ENCODE results near the gene SLCO2B1. TPM values are rescaled to one million over a fixed set of nuclear protein-coding genes. Genes with fewer than 3 reads are reported as not detected.

SLCO2B1 gene
- total RNA-seq, 1 donor from 2014 or later: 7.8 TPM

GRCh38 chr11:75163921-75164849, 13.3 kb downstream of the SLCO2B1 start:
- no peak for DNase-seq

GRCh38 chr11:75165721-75166120, 14.8 kb downstream of the SLCO2B1 start:
- DNase-seq: no peak

- no peak for DNase-seq
Observed at GRCh38 chr11:75166791-75167190, 15.9 kb downstream of the SLCO2B1 start.

- DNase-seq: no peak
Observed at GRCh38 chr11:75167617-75168016, 16.7 kb downstream of the SLCO2B1 start.

DNA sequence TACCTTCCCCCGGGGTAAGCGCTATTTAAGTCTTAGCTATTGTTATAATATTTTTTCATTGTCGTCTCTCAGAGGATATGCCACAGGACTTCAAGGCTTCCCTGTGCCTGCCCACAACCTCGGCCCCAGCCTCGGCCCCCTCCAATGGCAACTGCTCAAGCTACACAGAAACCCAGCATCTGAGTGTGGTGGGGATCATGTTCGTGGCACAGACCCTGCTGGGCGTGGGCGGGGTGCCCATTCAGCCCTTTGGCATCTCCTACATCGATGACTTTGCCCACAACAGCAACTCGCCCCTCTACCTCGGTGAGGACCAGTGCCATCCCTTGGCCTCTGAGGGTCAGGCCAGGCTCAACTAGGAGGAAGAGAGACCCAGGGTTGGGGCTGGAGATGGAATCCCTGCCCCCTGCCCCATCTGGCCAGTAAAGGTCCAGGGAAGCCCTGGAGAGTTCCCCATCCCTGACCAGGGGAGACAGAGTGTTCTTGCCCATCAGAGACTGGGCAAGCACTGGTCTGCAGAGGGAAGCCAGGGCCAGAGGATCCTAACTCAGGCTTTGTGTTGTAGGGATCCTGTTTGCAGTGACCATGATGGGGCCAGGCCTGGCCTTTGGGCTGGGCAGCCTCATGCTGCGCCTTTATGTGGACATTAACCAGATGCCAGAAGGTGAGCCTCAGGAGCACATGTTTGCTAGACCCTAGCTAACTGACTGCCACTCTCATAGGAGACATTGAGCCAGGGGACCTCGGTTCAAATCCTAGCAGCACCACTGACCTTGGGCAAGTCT, 18.4 kb downstream of the SLCO2B1 start:
- no peak for DNase-seq

- no peak for DNase-seq
Observed at GRCh38 chr11:75170516-75171201, 19.8 kb downstream of the SLCO2B1 start.

DNA sequence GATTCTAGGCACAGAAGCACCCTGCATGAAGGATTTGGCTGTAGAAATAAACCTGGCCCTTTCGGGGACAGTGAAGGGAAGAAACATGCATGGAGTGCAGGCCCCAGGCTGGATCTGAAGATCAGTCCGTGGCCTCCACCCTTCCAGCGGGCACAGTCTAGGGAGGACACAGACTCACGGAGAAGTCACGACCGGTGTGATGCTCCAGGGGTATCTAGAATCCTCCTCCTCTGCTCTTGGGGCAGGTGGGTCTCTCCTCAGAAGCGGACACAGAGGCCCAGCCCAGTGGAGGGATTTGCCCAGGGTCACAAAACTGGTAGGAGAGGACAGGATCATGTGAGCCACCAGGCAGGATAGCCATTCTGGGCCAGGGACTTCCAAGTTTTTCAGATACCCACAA, 22.4 kb downstream of the SLCO2B1 start:
- no peak for DNase-seq

GRCh38 chr11:75174781-75175370, 24.0 kb downstream of the SLCO2B1 start:
- peak; percentile 21 for DNase-seq

GRCh38 chr11:75182664-75183063, 31.8 kb downstream of the SLCO2B1 start:
- DNase-seq: no peak

GRCh38 chr11:75184051-75184450, 33.1 kb downstream of the SLCO2B1 start:
- DNase-seq: no peak

DNA sequence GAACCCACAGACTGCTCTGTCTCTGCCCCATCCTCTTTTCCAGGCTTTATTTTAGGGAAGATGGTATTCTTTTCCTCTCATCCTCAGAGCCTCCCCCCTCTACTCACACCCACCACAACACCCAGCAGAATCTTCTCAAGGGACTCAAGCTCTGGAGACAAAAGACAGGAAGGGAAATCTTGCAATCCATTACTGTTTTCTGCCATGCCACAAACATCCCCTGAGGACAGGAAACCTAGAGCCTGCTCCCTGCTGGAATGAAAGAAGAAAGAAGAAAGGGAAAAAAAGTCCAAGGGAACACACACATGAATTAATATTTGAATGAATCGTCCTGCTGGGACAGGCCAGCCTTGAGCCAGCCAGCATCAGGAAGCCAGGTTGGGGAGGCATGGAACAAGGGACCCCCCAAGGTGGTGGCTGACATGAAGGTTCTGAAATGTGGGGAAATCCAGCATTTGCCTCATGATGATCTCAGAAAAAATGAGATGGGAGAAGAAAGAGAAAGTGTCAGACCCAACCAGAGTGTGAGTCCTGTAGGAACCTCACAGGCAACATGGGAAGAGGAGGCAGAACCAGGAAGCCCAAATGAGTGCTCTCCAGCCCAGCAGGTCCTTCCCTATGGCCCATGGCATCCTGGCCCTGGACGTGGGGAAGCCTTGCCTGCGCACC, 34.0 kb downstream of the SLCO2B1 start:
- DNase-seq: no peak

- DNase-seq: no peak
Observed at GRCh38 chr11:75185866-75186265, 35.0 kb downstream of the SLCO2B1 start.

DNA sequence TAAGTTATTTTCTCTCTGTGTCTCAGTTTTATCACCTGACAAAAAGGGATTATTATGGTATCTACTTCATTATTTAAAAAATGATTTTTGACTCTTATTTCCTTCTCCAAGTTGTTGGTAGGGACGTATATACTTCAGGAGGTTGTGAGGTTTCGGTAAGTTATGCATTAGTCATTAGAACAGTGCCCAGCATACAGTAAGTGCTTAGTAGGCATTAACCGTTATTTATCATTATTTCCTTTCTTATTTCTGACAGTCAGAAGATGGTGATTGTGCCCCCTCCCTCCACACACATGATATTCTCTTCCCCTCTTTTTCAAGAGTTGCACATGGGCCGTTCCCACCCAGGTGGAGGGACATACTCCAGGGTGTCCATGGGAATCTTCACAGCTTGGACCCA, 36.1 kb downstream of the SLCO2B1 start:
- DNase-seq: no peak

- DNase-seq: no peak
Observed at GRCh38 chr11:75188671-75189070, 37.8 kb downstream of the SLCO2B1 start.

DNA sequence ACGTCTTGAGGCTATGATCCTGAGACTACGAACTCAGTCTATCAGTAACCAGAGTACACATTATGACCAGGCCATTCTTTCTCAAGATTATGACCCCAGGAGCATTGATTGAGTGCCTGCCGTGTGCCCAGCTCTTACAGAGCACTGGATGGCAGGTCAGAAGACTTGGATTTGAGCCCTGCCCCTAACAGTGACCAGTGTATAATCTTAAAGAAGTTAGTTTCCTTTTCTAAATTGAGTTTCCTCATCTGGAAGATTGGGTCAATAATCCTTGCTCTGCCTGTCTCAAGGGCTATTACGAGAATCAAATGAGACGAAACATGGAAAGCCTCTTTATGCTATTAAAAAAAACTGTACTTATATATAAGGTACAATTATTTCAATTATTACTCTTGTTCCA, 38.2 kb downstream of the SLCO2B1 start:
- no peak for DNase-seq

GRCh38 chr11:75189911-75190310, 39.0 kb downstream of the SLCO2B1 start:
- DNase-seq: no peak

DNA sequence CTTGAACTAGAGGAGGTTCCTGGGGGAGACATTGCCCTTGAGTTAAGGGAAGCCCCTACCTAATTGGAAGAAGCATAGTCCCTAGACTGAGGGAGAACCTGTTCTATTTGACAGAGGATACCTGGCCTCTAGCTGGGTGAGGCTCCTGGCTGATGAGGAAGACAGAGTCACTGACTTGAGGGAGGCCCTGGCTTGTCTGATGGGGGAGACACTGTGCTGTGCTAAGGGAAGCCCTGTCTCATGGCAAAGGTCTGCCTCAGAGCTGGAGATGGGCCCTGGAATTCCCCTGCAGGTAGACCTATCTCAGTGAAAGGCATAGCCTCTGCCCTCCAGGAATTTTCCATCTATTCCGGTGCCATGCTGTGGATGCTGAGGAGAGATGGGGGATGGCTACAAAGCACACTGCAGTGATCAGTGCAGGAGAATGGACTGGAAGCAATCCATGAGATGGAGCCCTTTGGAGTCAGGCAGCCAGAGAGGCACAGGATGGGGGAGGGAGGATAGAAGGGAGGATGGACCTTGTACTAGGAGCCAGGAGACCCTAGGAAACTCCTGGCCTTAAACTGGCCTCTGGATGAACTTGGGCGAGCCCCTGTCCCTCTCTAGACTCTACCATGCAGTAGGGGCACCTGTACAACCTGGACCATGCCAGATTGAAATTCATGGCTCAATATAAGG, 39.9 kb downstream of the SLCO2B1 start:
- DNase-seq: no peak

- peak; percentile 54 for DNase-seq
Observed at GRCh38 chr11:75191330-75191717, 40.4 kb downstream of the SLCO2B1 start.

DNA sequence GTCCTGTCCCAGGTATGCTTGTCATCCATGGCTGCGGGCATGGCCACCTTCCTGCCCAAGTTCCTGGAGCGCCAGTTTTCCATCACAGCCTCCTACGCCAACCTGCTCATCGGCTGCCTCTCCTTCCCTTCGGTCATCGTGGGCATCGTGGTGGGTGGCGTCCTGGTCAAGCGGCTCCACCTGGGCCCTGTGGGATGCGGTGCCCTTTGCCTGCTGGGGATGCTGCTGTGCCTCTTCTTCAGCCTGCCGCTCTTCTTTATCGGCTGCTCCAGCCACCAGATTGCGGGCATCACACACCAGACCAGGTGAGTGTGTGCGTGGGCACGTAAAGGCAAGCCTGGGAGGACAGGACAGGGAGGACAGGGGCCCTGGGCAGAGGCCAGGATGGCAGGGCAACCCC, 42.4 kb downstream of the SLCO2B1 start:
- DNase-seq: no peak

DNA sequence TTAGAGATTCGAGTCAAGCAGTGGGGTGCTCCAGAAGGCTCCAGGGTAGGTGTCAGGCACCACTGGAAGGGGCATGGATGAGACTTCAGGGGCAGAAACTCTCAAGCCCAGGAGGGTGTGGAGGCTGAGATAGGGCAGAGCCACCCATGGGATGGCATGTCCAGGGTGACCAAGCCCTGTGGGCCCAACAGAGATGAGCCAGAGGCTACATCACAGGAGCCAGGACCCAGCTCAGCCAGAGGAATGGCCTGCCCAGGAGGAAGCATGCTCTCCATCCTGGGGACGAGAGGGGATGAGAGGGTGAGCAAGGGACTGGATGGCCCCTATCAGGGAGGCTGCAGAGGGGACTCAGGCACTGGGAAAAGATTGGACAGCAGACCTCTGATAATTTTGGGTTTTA, 42.8 kb downstream of the SLCO2B1 start:
- no peak for DNase-seq

GRCh38 chr11:75194147-75194546, 43.2 kb downstream of the SLCO2B1 start:
- no peak for DNase-seq
